Kidney epithelial cell (primary cell): Measurements from ENCODE around the gene ITSN1. TPM values are rescaled to one million over a fixed set of nuclear protein-coding genes. Genes with fewer than 3 reads are reported as not detected.

Source experiments
- DNase-seq: peaks from one replicate; pipeline ENCODE4 v3.0.0-alpha.2; 2010; ENCODE audit warnings: low read depth
- H3K27me3 ChIP-seq: 2 replicates; pipeline ENCODE4 v1.6.0; 2011; ENCODE audit warnings: low read length; ENCODE audit not compliant: control insufficient read depth, insufficient read depth
- H3K36me3 ChIP-seq: 2 replicates; pipeline ENCODE4 v1.5.1; 2011; ENCODE audit warnings: low read length; ENCODE audit not compliant: control insufficient read depth, insufficient read depth
- H3K4me3 ChIP-seq: 2 replicates; pipeline ENCODE4 v1.5.1; 2011; ENCODE audit warnings: low read depth, mild to moderate bottlenecking, control low read depth, low read length
- total RNA-seq: library from RNA; depleted of rRNA; stranded (reverse); fragments of >200 nt; gene quantifications from 2 replicates; pipeline ENCODE4 v1.2.3, GENCODE V29; 2015
- TF ChIP-seq, protein P1 (sequence below): IDR thresholded peaks from 2 replicates; pipeline ENCODE4 v1.5.1; 2011; ENCODE audit warnings: mild to moderate bottlenecking, moderate library complexity, low read length, control low read depth, inconsistent platforms; ENCODE audit not compliant: insufficient read depth, poor library complexity, severe bottlenecking

Gene ITSN1
- total RNA-seq, 1 donor from 2014 or later = 20.4 TPM

DNA sequence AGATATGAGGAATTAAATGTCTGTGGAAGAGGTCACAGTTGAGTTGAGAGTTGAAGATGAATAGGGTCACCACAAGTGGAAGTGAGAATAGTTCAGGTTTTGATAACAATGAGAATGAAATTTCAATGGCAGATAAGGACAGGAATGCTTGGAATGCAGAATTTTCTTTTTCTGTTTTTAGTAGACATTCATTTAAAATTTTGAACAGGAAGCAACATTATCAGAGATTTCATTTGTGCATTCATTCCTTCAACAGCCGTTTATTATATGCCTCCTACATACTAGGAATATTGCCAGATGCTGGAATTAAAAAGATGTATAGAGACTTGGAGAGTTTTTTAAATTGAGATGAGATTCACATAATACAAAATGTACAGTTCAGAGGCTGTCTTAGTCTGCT, 126.8 kb downstream of the ITSN1 start:
- peaks cover 2% of the 10 kb centered on the region for H3K36me3 ChIP-seq
- H3K27me3 ChIP-seq = no peaks in the 10 kb centered on the region
- DNase-seq = no peak
- no peak overlapping the region for H3K4me3 ChIP-seq
- TF ChIP-seq, protein P1, sequence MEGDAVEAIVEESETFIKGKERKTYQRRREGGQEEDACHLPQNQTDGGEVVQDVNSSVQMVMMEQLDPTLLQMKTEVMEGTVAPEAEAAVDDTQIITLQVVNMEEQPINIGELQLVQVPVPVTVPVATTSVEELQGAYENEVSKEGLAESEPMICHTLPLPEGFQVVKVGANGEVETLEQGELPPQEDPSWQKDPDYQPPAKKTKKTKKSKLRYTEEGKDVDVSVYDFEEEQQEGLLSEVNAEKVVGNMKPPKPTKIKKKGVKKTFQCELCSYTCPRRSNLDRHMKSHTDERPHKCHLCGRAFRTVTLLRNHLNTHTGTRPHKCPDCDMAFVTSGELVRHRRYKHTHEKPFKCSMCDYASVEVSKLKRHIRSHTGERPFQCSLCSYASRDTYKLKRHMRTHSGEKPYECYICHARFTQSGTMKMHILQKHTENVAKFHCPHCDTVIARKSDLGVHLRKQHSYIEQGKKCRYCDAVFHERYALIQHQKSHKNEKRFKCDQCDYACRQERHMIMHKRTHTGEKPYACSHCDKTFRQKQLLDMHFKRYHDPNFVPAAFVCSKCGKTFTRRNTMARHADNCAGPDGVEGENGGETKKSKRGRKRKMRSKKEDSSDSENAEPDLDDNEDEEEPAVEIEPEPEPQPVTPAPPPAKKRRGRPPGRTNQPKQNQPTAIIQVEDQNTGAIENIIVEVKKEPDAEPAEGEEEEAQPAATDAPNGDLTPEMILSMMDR = no peak

DNA sequence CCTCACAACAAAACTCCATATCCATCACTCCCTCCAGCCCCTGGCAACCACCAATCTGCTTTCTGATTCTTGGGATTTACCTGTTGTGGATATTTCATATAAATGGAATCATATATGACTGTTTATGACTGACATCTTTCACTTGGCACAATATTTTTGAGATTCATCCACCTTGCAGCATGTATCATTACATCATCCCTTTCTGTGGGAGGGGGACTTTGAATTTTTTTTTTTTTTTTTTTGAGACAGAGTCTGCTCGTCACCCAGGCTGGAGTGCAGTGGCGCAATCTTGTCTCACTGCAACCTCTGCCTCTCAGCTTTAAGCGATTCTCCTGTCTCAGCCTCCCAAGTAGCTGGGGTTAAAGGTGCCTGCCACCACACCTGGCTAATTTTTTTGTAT, 128.2 kb downstream of the ITSN1 start:
- no peak overlapping the region for H3K4me3 ChIP-seq
- H3K27me3 ChIP-seq = no peaks in the 10 kb centered on the region
- H3K36me3 ChIP-seq = peaks cover 2% of the 10 kb centered on the region
- TF ChIP-seq, protein P1 = no peak
- DNase-seq = no peak

DNA sequence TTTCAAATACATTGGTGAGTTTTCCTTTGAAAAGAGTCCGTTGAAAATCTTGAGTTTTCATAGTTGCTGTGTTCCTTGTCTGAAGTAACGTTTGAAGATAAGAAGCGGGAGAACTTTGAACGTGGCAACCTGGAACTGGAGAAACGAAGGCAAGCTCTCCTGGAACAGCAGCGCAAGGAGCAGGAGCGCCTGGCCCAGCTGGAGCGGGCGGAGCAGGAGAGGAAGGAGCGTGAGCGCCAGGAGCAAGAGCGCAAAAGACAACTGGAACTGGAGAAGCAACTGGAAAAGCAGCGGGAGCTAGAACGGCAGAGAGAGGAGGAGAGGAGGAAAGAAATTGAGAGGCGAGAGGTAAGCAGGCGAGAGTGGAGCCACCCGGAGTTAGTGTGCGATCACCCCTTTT, 129.7 kb downstream of the ITSN1 start:
- Histone ChIP-seq H3K4me3 (no peak overlapping the region), H3K27me3 (no peaks in the 10 kb centered on the region), H3K36me3 (peaks cover 2% of the 10 kb centered on the region)
- DNase-seq = no peak
- TF ChIP-seq, protein P1 = no peak

DNA sequence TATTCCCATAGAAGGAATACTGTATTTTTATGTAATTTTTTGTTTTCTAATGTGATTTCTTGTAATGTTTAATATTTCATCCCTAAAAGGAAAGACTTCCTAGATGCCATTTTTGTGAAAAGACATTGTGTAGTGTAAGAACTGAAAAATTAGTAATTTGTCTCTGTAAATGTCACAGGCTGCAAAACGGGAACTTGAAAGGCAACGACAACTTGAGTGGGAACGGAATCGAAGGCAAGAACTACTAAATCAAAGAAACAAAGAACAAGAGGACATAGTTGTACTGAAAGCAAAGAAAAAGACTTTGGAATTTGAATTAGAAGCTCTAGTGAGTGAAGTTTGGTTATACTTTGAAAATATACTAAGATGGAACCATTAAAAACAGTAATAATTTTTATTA, 132.2 kb downstream of the ITSN1 start:
- Histone ChIP-seq H3K36me3 (peaks cover 2% of the 10 kb centered on the region), H3K27me3 (no peaks in the 10 kb centered on the region), H3K4me3 (no peak overlapping the region)
- DNase-seq = no peak
- TF ChIP-seq, protein P1 = no peak

DNA sequence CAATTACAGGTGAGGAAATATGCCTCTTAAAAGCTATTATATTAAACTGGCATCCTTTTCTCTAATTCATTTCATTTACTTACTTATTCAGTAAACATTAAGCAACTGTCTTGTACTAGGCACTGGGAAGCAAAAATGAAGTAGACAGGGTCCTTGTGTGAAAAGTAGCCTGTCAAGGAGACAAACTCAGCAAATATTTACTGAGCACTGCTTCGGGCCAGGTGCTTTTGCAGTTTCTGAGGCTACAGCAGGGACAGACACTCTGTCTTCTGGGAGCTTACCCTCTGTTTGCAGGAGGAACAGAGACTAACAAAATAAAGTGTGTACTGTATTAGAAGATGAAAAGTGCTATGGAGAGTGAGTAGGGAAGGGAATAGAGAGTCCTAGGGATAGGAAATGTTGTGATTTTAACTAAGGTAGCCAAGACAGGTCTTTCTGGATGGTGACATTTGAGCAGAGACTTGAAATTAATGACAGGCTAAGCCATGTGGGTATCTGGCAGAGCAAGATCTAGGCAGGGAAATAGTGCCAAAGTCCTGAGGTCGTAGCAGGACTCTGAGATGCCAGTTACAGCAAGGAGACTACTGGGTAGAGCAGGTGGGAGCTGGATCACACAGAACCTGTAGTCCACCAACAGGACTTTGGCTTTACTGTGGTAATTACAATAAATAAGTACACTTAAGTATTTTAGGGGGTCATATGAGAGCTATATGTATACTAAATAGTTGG, 133.0 kb downstream of the ITSN1 start:
- DNase-seq = no peak
- no peak overlapping the region for H3K4me3 ChIP-seq
- H3K36me3 ChIP-seq = peaks cover 2% of the 10 kb centered on the region
- no peaks in the 10 kb centered on the region for H3K27me3 ChIP-seq
- TF ChIP-seq, protein P1 = no peak

DNA sequence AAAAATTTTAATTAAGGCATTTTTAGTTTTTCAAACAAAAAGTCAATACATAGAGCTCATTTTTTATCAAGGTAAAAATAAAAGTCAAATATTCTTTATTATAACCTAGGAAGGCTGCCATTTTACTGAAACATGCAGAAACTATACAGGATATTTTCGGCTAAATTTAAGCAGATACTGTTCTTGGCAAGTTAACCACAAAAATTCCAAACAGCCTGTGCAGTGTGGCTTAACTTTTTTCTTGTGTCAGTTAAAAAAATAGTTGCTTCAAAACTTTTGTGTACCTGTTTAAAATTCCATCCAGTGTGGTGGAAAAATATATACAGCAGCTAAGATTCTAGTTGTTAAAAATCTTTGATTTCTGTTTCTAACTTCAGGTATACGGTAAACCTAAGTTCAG, 138.3 kb downstream of the ITSN1 start:
- H3K27me3 ChIP-seq = no peaks in the 10 kb centered on the region
- H3K4me3 ChIP-seq = no peak overlapping the region
- TF ChIP-seq, protein P1 = no peak
- no peak for DNase-seq
- no peaks in the 10 kb centered on the region for H3K36me3 ChIP-seq
